K562 (cell line): ENCODE measurements around the gene FILIP1. TPM values are rescaled to one million over a fixed set of nuclear protein-coding genes. Genes with fewer than 3 reads are reported as not detected.

Experiments
- ATAC-seq: fragments of 200-7000 bp; cut with Tn5 transposase; 3 replicates; pipeline ENCODE4 v1.9.1; 2020; ENCODE audit warnings: moderate library complexity
- BruUV-seq: library from RNA; stranded (reverse); fragments of 400-500 nt; replicated peaks from 2 replicates; lab custom pipeline; 2021; lab: Mats Ljungman, UMichigan
- CTCF ChIA-PET: fragments of 300-600 bp; formaldehyde crosslinking; extraction: SDS; loops from one replicate; lab custom pipeline; 2021; ENCODE audit warnings: low intra/inter-chr PET ratio; lab: Yijun Ruan, JAX
- POLR2A ChIA-PET: fragments of 300-600, 350-650 bp; sonication (Branson Sonifier 250); formaldehyde crosslinking; extraction: SDS; loops from one replicate; lab custom pipeline; 2021; ENCODE audit warnings: antibody characterized with exemption, inconsistent platforms; lab: Yijun Ruan, JAX
- DNase-seq, 4 experiments: peaks; one replicate each; pipeline versions ENCODE4 v3.0.0 to v3.0.0-alpha.2; 2011 to 2018; ENCODE audit warnings: low spot score in 3 of 4, mixed read lengths in 3 of 4; ENCODE audit errors: extremely low read depth in 1 of 4
- FAIRE-seq: peaks from 2 replicates; lab custom pipeline; 2011; peaks lifted over from hg19 to GRCh38; lab: Jason Lieb, UNC
- H2AFZ ChIP-seq: 2 replicates; pipeline ENCODE4 v1.6.0; 2011; ENCODE audit warnings: low read depth, low read length, control low read depth, inconsistent platforms
- H3K27ac ChIP-seq: fragments of 200-600 bp; 3 replicates; pipeline ENCODE4 v1.8.0; 2011; ENCODE audit warnings: low read depth, mild to moderate bottlenecking, control low read depth, inconsistent platforms, low read length, moderate library complexity, mixed read lengths; ENCODE audit errors: extremely low read depth
- H3K27me3 ChIP-seq, 2 experiments: fragments of 300-600 bp in 1 of 2; 2 replicates in 1 of 2; 3 replicates in 1 of 2; pipeline versions ENCODE4 v1.6.0 to v1.8.0; 2011; ENCODE audit warnings: inconsistent platforms in 2 of 2, low read length in 2 of 2, mild to moderate bottlenecking in 1 of 2, mixed read lengths in 1 of 2, moderate library complexity in 1 of 2; ENCODE audit not compliant: control insufficient read depth in 2 of 2, insufficient read depth in 2 of 2
- H3K36me3 ChIP-seq: fragments of 300-600 bp; 3 replicates; pipeline ENCODE4 v1.8.0; 2011; ENCODE audit warnings: mild to moderate bottlenecking, low read length, inconsistent platforms; ENCODE audit not compliant: control insufficient read depth, insufficient read depth
- H3K4me1 ChIP-seq, 2 experiments: fragments of 200-600 bp in 1 of 2; replicated peaks in 1 of 2; 2 replicates in 1 of 2; 3 replicates in 1 of 2; pipeline versions ENCODE4 v1.5.1 to v1.8.0; 2011; ENCODE audit warnings: inconsistent platforms in 2 of 2, low read length in 2 of 2, mild to moderate bottlenecking in 1 of 2, mixed read lengths in 1 of 2, moderate library complexity in 1 of 2; ENCODE audit not compliant: control insufficient read depth in 2 of 2, insufficient read depth in 2 of 2
- H3K4me2 ChIP-seq: 2 replicates; pipeline ENCODE4 v1.6.1; 2011; ENCODE audit warnings: low read length, control low read depth, inconsistent platforms, mixed read lengths; ENCODE audit not compliant: insufficient read depth
- H3K4me3 ChIP-seq: fragments of 200-600 bp; sonication (generic), shearing (Covaris generic); 2 replicates; pipeline ENCODE4 v1.5.1; 2016; ENCODE audit warnings: control low read depth, inconsistent platforms
- H3K79me2 ChIP-seq: fragments of 200-600 bp; 3 replicates; pipeline ENCODE4 v1.8.0; 2011; ENCODE audit warnings: low read length, inconsistent platforms; ENCODE audit not compliant: control insufficient read depth, insufficient read depth
- H3K9ac ChIP-seq, 2 experiments: 2 replicates each; pipeline versions ENCODE4 v1.6.0 to v1.6.1; 2011; ENCODE audit warnings: low read depth in 2 of 2, low read length in 2 of 2, control low read depth in 1 of 2, inconsistent platforms in 1 of 2, mild to moderate bottlenecking in 1 of 2, mixed read lengths in 1 of 2; ENCODE audit not compliant: insufficient read depth in 1 of 2
- H3K9me1 ChIP-seq: one replicate; pipeline ENCODE4 v1.6.0; 2011; ENCODE audit warnings: inconsistent platforms, mild to moderate bottlenecking, low read length, moderate library complexity; ENCODE audit not compliant: control insufficient read depth, insufficient read depth
- H3K9me3 ChIP-seq: replicated peaks from 2 replicates; pipeline ENCODE4 v1.5.1; 2011; ENCODE audit warnings: low read depth, low read length, inconsistent platforms; ENCODE audit not compliant: control insufficient read depth, insufficient read depth
- H4K20me1 ChIP-seq: replicated peaks from 2 replicates; pipeline ENCODE4 v1.6.1; 2011; ENCODE audit warnings: low read length, inconsistent platforms, mixed read lengths; ENCODE audit not compliant: control insufficient read depth, insufficient read depth
- EGR1 ChIP-seq: fragments of 450-650 bp; conservative IDR thresholded peaks from 2 replicates; pipeline ENCODE4 v1.6.1; 2017; ENCODE audit warnings: mild to moderate bottlenecking
- ELF1 ChIP-seq: fragments of 200-800 bp; sonication (Bioruptor generic); IDR thresholded peaks from 2 replicates; pipeline ENCODE4 v1.6.1; 2016; ENCODE audit warnings: missing genetic modification characterization, missing compliant biosample characterization
- GATAD2A ChIP-seq: fragments of 450-650 bp; IDR thresholded peaks from 2 replicates; pipeline ENCODE4 v1.6.1; 2017
- NR2C2 ChIP-seq, 2 experiments: fragments of 200-800 bp in 1 of 2; sonication (Bioruptor generic) in 1 of 2; sonication (generic) in 1 of 2; formaldehyde crosslinking in 1 of 2; IDR thresholded peaks; 2 replicates each; pipeline versions ENCODE4 v1.6.1 to v1.8.0; 2016 to 2022; ENCODE audit warnings: mild to moderate bottlenecking in 1 of 2, missing compliant biosample characterization in 1 of 2, missing genetic modification characterization in 1 of 2, missing genetic modification reagents in 1 of 2
- SRSF3 ChIP-seq: fragments of 200-400 bp; formaldehyde crosslinking; IDR thresholded peaks from 2 replicates; pipeline ENCODE4 v1.6.1; 2016; ENCODE audit warnings: mild to moderate bottlenecking, low read length, moderate library complexity; ENCODE audit not compliant: insufficient read depth
- ZNF316 ChIP-seq: fragments of 450-650 bp; IDR thresholded peaks from 2 replicates; pipeline ENCODE4 v1.6.1; 2016
- ZSCAN29 ChIP-seq: fragments of 450-650 bp; IDR thresholded peaks from 2 replicates; pipeline ENCODE4 v1.6.1; 2017
- WGBS: fragments of 100-300 bp; shearing (Covaris generic); methylation state at CpG from one replicate; pipeline ENCODE4 v1.1.6; 2016; ENCODE audit warnings: low coverage, mixed read lengths; ENCODE audit not compliant: insufficient coverage; ENCODE audit errors: missing lambda C conversion rate; 5-methylcytosine and 5-hydroxymethylcytosine counted together
- in situ Hi-C: fragments of 300-500 bp; cut with MboI; formaldehyde crosslinking; loops from 4 replicates; pipeline ENCODE4 v1.15.0; 2018; ENCODE audit warnings: inconsistent platforms, mixed read lengths
- intact Hi-C: fragments of 100-400 bp; cut with micrococcal nuclease; formaldehyde crosslinking; loops from 2 replicates; pipeline ENCODE4 v1.14.2; 2022
- polyA plus RNA-seq, 8 experiments: library from polyadenylated mRNA; depleted of rRNA in 4 of 8; stranded (reverse) in 5 of 8; unstranded in 3 of 8; fragments of >200 nt; fragmentation: Nextera tagmentation in 2 of 8; fragmentation: Illumina TruSeq in 1 of 8; extraction: Ambion mirVana in 2 of 8; extraction: Trizol in 1 of 8; gene quantifications; 2 replicates each; pipeline versions ENCODE4 v1.2.1 to v1.2.3, GENCODE V29; 2011 to 2014; ENCODE audit warnings: inconsistent platforms in 1 of 8, missing spikeins in 1 of 8
- total RNA-seq, 7 experiments: library from RNA; depleted of rRNA in 6 of 7; stranded (reverse); fragments of >200 nt in 6 of 7; fragmentation: Illumina TruSeq in 2 of 7; extraction: Trizol in 2 of 7; gene quantifications; 2 replicates each; pipeline versions ENCODE4 v1.2.1 to v1.2.3, GENCODE V29; 2011 to 2021; ENCODE audit warnings: low replicate concordance in 1 of 7
- TF ChIP-seq, protein P1 (sequence below): fragments of 450-650 bp; IDR thresholded peaks from 2 replicates; pipeline ENCODE4 v1.6.1; 2018; ENCODE audit not compliant: partially characterized antibody

FILIP1 gene
- total and polyA plus RNA-seq, 9 of the 15 experiments (the other 6 are each of a cell fraction or from before 2014, with no cell fraction given) = 0.03 to 0.25 (median 0.10) TPM; not detected in 1

GRCh38 chr6:75427329-75427728 is 66.3 kb downstream of the FILIP1 start:
- Histone ChIP-seq H3K9me1 (no peaks in the 10 kb centered on the region), H3K4me3 (no peak overlapping the region), H3K9ac (no peak overlapping the region), H3K36me3 (no peaks in the 10 kb centered on the region), H3K27ac (no peak overlapping the region), H4K20me1 (no peaks in the 10 kb centered on the region), H2AFZ (no peak overlapping the region), H3K27me3 (no peaks in the 10 kb centered on the region), H3K79me2 (no peaks in the 10 kb centered on the region), H3K4me1 (no peaks in the 10 kb centered on the region), H3K9me3 (no peaks in the 10 kb centered on the region), H3K4me2 (no peak overlapping the region)
- in situ Hi-C loops = no loop called here
- no peak for FAIRE-seq
- ChIA-PET CTCF (no interaction called here), POLR2A (interaction anchor here (0.6 kb wide), 2 partner anchors 45 to 310 kb away, joined by 3 read pairs; no protein-coding TSS in a partner anchor)
- DNase-seq = no peak
- no TSS peak for BruUV-seq
- 0% methylated on average over 2 of the region's 2 CpGs for WGBS
- no peak for TF ChIP-seq EGR1
- no peak for TF ChIP-seq ZSCAN29
- TF ChIP-seq SRSF3 = no peak
- TF ChIP-seq ELF1 (tag) = no peak
- no peak for TF ChIP-seq GATAD2A
- no peak for ATAC-seq
- intact Hi-C loops = no loop called here

DNA sequence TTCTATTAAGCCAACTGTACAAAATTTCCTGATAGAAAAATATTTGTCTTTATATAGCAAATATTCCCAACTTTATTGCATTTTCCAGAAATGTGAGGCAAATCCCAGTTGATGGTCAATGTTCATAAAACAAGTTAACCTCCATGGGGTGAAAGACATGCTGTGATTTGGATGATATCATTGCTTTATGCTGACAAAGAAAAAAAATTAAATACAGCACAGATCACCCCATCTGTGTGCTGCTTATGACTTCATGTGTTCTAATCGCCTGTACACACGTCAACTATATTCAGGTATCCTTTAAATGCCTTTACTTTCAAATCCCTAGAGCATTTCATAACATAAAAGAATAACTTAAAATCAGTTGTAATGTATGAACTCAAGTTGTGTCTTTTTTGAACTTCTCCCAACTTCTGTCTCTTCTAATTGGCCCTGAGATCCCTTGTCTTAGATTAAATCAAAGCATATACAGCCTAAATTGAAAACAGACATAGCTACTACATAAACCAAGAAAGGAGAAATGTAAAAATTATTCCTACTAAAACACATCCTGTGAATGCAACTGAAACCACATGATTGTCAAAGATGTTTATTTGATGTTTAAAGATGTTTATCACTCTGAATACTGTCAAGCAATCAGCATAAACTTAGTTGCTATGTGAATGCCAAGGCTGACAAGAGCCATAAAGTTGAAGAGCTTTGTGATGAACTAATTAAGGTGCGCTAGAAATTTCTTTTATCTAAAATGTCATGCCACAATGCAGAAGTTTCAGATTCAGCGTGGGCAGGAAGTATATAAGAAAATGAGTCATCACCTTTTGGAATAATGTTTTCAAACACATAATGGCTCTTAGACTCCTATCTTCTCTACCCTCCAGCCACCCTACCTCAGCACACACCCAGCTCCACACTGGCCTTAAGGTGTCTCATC is 68.7 kb downstream of the FILIP1 start:
- no peaks in the 10 kb centered on the region for H3K4me1 ChIP-seq
- no peak overlapping the region for H3K9ac ChIP-seq
- BruUV-seq = no TSS peak
- H3K79me2 ChIP-seq = no peaks in the 10 kb centered on the region
- H3K4me3 ChIP-seq = no peak overlapping the region
- ATAC-seq = no peak
- FAIRE-seq = no peak
- no peak overlapping the region for H2AFZ ChIP-seq
- H4K20me1 ChIP-seq = no peaks in the 10 kb centered on the region
- intact Hi-C loops (no loop called here), in situ Hi-C loops (no loop called here)
- H3K9me3 ChIP-seq = no peaks in the 10 kb centered on the region
- no peak overlapping the region for H3K27ac ChIP-seq
- no peaks in the 10 kb centered on the region for H3K27me3 ChIP-seq
- WGBS = 0% methylated on average over 4 of the region's 4 CpGs
- no peaks in the 10 kb centered on the region for H3K36me3 ChIP-seq
- ChIA-PET CTCF (interaction anchor here (0.6 kb wide), 1 partner anchor 56 kb away, joined by 3 read pairs; no protein-coding TSS in a partner anchor), POLR2A (no interaction called here)
- H3K4me2 ChIP-seq = no peak overlapping the region
- H3K9me1 ChIP-seq = no peaks in the 10 kb centered on the region
- no peak for DNase-seq
- peak; percentile 25; the same call in 1 of the 2 replicates for TF ChIP-seq ZNF316
- TF ChIP-seq, protein P1, sequence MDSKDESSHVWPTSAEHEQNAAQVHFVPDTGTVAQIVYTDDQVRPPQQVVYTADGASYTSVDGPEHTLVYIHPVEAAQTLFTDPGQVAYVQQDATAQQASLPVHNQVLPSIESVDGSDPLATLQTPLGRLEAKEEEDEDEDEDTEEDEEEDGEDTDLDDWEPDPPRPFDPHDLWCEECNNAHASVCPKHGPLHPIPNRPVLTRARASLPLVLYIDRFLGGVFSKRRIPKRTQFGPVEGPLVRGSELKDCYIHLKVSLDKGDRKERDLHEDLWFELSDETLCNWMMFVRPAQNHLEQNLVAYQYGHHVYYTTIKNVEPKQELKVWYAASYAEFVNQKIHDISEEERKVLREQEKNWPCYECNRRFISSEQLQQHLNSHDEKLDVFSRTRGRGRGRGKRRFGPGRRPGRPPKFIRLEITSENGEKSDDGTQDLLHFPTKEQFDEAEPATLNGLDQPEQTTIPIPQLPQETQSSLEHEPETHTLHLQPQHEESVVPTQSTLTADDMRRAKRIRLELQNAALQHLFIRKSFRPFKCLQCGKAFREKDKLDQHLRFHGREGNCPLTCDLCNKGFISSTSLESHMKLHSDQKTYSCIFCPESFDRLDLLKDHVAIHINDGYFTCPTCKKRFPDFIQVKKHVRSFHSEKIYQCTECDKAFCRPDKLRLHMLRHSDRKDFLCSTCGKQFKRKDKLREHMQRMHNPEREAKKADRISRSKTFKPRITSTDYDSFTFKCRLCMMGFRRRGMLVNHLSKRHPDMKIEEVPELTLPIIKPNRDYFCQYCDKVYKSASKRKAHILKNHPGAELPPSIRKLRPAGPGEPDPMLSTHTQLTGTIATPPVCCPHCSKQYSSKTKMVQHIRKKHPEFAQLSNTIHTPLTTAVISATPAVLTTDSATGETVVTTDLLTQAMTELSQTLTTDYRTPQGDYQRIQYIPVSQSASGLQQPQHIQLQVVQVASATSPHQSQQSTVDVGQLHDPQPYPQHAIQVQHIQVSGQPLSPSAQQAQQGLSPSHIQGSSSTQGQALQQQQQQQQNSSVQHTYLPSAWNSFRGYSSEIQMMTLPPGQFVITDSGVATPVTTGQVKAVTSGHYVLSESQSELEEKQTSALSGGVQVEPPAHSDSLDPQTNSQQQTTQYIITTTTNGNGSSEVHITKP = no peak
- no peak for TF ChIP-seq NR2C2 (CRISPR knock-in tag; IDR thresholded peaks at IDR 0.05)
- no peak for TF ChIP-seq NR2C2 (tag; IDR thresholded peaks at IDR 0.05)
